ENCODE measurements around the gene SAP30L. TPM values are rescaled to one million over a fixed set of nuclear protein-coding genes. Genes with fewer than 3 reads are reported as not detected.

SAP30L gene
- total and polyA plus RNA-seq, 2 of the 13 experiments (the other 11 are each of a cell fraction or from before 2014, with no cell fraction given), result 27.9 to 37.2 TPM

DNA sequence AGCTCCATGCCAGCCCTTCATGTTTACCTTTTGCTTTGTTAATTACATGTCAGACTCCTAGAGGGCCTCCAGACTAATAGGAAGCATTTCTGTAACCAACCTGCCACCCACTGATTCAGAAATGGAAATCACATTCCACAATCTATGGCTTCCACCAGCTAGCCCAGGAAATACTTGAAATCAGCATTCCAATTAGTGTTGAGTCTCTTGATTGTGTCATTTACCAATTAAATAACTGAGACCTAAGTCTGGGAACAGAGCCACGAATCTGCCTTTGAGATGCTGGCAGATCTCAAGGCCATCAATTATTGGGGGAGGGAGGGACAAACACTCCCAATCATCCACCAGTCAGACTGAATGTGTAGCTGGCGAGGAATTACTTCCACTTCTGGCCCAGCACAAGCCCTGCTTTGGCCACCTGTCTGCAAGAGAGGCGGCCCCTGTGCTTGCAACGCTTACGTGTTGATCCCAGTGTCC is 27.4 kb upstream of the SAP30L start (continued):
- TF ChIP-seq, protein P1, sequence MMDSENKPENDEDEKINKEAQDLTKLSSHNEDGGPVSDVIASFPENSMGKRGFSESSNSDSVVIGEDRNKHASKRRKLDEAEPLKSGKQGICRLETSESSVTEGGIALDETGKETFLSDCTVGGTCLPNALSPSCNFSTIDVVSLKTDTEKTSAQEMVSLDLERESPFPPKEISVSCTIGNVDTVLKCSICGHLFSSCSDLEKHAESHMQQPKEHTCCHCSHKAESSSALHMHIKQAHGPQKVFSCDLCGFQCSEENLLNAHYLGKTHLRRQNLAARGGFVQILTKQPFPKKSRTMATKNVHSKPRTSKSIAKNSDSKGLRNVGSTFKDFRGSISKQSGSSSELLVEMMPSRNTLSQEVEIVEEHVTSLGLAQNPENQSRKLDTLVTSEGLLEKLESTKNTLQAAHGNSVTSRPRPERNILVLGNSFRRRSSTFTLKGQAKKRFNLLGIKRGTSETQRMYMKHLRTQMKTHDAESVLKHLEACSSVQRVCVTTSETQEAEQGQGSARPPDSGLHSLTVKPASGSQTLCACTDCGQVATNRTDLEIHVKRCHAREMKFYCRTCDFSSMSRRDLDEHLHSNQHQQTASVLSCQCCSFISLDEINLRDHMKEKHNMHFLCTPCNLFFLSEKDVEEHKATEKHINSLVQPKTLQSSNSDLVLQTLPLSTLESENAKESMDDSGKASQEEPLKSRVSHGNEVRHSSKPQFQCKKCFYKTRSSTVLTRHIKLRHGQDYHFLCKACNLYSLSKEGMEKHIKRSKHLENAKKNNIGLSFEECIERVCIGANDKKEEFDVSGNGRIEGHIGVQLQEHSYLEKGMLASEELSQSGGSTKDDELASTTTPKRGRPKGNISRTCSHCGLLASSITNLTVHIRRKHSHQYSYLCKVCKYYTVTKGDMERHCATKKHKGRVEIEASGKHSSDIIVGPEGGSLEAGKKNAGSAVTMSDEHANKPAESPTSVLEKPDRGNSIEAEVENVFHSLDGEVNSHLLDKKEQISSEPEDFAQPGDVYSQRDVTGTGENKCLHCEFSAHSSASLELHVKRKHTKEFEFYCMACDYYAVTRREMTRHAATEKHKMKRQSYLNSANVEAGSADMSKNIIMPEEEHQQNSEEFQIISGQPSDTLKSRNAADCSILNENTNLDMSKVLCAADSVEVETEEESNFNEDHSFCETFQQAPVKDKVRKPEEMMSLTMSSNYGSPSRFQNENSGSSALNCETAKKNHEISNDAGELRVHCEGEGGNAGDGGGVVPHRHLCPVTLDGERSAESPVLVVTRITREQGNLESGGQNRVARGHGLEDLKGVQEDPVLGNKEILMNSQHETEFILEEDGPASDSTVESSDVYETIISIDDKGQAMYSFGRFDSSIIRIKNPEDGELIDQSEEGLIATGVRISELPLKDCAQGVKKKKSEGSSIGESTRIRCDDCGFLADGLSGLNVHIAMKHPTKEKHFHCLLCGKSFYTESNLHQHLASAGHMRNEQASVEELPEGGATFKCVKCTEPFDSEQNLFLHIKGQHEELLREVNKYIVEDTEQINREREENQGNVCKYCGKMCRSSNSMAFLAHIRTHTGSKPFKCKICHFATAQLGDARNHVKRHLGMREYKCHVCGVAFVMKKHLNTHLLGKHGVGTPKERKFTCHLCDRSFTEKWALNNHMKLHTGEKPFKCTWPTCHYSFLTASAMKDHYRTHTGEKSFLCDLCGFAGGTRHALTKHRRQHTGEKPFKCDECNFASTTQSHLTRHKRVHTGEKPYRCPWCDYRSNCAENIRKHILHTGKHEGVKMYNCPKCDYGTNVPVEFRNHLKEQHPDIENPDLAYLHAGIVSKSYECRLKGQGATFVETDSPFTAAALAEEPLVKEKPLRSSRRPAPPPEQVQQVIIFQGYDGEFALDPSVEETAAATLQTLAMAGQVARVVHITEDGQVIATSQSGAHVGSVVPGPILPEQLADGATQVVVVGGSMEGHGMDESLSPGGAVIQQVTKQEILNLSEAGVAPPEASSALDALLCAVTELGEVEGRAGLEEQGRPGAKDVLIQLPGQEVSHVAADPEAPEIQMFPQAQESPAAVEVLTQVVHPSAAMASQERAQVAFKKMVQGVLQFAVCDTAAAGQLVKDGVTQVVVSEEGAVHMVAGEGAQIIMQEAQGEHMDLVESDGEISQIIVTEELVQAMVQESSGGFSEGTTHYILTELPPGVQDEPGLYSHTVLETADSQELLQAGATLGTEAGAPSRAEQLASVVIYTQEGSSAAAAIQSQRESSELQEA (CRISPR knock-in tag; IDR thresholded peaks at IDR 0.05; ENCODE audit: not compliant biosample characterization), result no peak
- TF ChIP-seq, protein P2, sequence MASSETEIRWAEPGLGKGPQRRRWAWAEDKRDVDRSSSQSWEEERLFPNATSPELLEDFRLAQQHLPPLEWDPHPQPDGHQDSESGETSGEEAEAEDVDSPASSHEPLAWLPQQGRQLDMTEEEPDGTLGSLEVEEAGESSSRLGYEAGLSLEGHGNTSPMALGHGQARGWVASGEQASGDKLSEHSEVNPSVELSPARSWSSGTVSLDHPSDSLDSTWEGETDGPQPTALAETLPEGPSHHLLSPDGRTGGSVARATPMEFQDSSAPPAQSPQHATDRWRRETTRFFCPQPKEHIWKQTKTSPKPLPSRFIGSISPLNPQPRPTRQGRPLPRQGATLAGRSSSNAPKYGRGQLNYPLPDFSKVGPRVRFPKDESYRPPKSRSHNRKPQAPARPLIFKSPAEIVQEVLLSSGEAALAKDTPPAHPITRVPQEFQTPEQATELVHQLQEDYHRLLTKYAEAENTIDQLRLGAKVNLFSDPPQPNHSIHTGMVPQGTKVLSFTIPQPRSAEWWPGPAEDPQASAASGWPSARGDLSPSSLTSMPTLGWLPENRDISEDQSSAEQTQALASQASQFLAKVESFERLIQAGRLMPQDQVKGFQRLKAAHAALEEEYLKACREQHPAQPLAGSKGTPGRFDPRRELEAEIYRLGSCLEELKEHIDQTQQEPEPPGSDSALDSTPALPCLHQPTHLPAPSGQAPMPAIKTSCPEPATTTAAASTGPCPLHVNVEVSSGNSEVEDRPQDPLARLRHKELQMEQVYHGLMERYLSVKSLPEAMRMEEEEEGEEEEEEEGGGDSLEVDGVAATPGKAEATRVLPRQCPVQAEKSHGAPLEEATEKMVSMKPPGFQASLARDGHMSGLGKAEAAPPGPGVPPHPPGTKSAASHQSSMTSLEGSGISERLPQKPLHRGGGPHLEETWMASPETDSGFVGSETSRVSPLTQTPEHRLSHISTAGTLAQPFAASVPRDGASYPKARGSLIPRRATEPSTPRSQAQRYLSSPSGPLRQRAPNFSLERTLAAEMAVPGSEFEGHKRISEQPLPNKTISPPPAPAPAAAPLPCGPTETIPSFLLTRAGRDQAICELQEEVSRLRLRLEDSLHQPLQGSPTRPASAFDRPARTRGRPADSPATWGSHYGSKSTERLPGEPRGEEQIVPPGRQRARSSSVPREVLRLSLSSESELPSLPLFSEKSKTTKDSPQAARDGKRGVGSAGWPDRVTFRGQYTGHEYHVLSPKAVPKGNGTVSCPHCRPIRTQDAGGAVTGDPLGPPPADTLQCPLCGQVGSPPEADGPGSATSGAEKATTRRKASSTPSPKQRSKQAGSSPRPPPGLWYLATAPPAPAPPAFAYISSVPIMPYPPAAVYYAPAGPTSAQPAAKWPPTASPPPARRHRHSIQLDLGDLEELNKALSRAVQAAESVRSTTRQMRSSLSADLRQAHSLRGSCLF (CRISPR knock-in tag; IDR thresholded peaks at IDR 0.05; ENCODE audit: borderline replicate concordance), result no peak
- TF ChIP-seq, protein P3, sequence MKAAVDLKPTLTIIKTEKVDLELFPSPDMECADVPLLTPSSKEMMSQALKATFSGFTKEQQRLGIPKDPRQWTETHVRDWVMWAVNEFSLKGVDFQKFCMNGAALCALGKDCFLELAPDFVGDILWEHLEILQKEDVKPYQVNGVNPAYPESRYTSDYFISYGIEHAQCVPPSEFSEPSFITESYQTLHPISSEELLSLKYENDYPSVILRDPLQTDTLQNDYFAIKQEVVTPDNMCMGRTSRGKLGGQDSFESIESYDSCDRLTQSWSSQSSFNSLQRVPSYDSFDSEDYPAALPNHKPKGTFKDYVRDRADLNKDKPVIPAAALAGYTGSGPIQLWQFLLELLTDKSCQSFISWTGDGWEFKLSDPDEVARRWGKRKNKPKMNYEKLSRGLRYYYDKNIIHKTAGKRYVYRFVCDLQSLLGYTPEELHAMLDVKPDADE (CRISPR knock-in tag; IDR thresholded peaks at IDR 0.05), result no peak
